MM.1S (cell line): ENCODE results near the gene PAK4.

Experiments used
- DNase-seq: peaks from one replicate; pipeline ENCODE4 v3.0.0-alpha.2; 2015
- H2AFZ ChIP-seq: fragments of 300-600 bp; sonication (generic); 2 replicates; pipeline ENCODE4 v1.6.0; 2016; ENCODE audit warnings: antibody characterized with exemption, low read length
- H3F3A ChIP-seq: fragments of 300-600 bp; sonication (generic); 2 replicates; pipeline ENCODE4 v1.6.1; 2016; ENCODE audit warnings: mild to moderate bottlenecking, antibody characterized with exemption, low read length, moderate library complexity, mixed read lengths; ENCODE audit not compliant: insufficient read depth
- H3K27ac ChIP-seq: fragments of 300-600 bp; sonication (generic); 2 replicates; pipeline ENCODE4 v1.5.1; 2016; ENCODE audit warnings: mild to moderate bottlenecking, low read length
- H3K27me3 ChIP-seq: fragments of 300-600 bp; sonication (generic); replicated peaks from 2 replicates; pipeline ENCODE4 v1.6.0; 2016; ENCODE audit warnings: low read length; ENCODE audit not compliant: insufficient read depth
- H3K36me3 ChIP-seq: fragments of 300-600 bp; sonication (generic); replicated peaks from 2 replicates; pipeline ENCODE4 v1.6.1; 2016; ENCODE audit warnings: mild to moderate bottlenecking, low read length, mixed read lengths; ENCODE audit not compliant: insufficient read depth
- H3K4me1 ChIP-seq: fragments of 300-600 bp; sonication (generic); 2 replicates; pipeline ENCODE4 v1.6.1; 2016; ENCODE audit warnings: low read length, mixed read lengths
- H3K4me2 ChIP-seq: fragments of 300-600 bp; sonication (generic); 2 replicates; pipeline ENCODE4 v1.6.0; 2016; ENCODE audit warnings: low read depth, low read length
- H3K4me3 ChIP-seq: fragments of 300-600 bp; sonication (generic); 2 replicates; pipeline ENCODE4 v1.5.1; 2016; ENCODE audit warnings: low read length, mixed read lengths
- H3K79me2 ChIP-seq: fragments of 300-600 bp; sonication (generic); 2 replicates; pipeline ENCODE4 v1.6.1; 2016; ENCODE audit warnings: mixed run types, low read length, mixed read lengths
- H3K9ac ChIP-seq: fragments of 300-600 bp; sonication (generic); 2 replicates; pipeline ENCODE4 v1.6.1; 2016; ENCODE audit warnings: low read length, mixed read lengths
- H3K9me2 ChIP-seq: fragments of 300-600 bp; sonication (generic); replicated peaks from 2 replicates; pipeline ENCODE4 v1.6.1; 2016; ENCODE audit warnings: mild to moderate bottlenecking, low read length, mixed read lengths; ENCODE audit not compliant: insufficient read depth
- H3K9me3 ChIP-seq: fragments of 300-600 bp; sonication (generic); replicated peaks from 2 replicates; pipeline ENCODE4 v1.6.1; 2016; ENCODE audit warnings: mild to moderate bottlenecking, low read length, mixed read lengths; ENCODE audit not compliant: insufficient read depth
- H4K20me1 ChIP-seq: fragments of 300-600 bp; sonication (generic); 2 replicates; pipeline ENCODE4 v1.6.1; 2016; ENCODE audit warnings: mild to moderate bottlenecking, low read length, moderate library complexity, mixed read lengths; ENCODE audit not compliant: insufficient read depth
- EZH2 ChIP-seq: fragments of 300-600 bp; sonication (generic); optimal IDR thresholded peaks from 2 replicates; pipeline ENCODE3; 2017; ENCODE audit warnings: low read depth, mild to moderate bottlenecking, antibody characterized with exemption, low read length, mixed read lengths
- EZH2phosphoT487 ChIP-seq: fragments of 300-600 bp; sonication (generic); IDR thresholded peaks from 2 replicates; pipeline ENCODE4 v1.6.1; 2018; ENCODE audit warnings: antibody characterized with exemption, low read length
- TF ChIP-seq, protein P1 (sequence below): fragments of 300-600 bp; sonication (generic); IDR thresholded peaks from 2 replicates; pipeline ENCODE4 v1.5.1; 2016; ENCODE audit warnings: antibody characterized with exemption, low read length, mixed read lengths

Gene PAK4

DNA sequence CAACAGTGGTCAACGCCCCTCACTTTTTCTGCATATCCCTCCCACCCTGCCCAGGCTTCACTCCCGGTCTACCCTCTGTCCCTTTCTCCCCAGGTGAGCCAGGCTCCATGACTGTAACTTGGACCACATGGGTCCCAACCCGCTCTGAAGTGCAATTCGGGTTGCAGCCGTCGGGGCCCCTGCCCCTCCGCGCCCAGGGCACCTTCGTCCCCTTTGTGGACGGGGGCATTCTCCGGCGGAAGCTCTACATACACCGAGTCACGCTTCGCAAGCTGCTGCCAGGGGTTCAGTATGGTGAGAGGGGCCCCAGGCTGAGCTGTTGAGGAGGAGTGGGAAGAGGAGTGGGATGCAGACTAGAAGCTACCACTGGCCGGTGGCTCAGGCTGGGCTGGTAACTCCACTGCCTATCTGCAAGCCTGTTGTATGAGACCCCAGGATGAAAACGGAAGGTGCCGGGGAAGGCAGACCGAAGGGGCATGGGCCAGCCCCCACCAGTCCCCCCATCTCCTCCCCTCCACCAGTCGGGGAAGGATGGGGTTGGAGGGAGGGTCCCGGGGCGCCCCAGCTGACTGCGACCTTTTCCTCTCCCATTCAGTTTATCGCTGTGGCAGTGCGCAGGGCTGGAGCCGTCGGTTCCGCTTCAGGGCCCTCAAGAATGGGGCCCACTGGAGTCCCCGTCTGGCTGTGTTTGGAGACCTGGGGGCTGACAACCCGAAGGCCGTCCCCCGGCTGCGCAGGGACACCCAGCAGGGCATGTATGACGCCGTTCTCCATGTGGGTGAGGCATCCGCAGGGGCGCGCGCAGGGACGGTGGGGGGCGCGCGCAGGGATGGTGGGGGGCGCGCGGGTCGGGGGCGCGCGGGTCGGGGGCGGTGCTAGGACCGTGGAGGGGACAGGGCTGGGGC is 27.0 kb upstream of the PAK4 start:
- Histone ChIP-seq H3K27me3 (peaks cover 76% of the 10 kb centered on the region), H3K36me3 (no peaks in the 10 kb centered on the region), H3F3A (no peaks in the 10 kb centered on the region), H3K4me1 (no peaks in the 10 kb centered on the region), H2AFZ (no peak overlapping the region), H3K9me3 (no peaks in the 10 kb centered on the region), H4K20me1 (no peaks in the 10 kb centered on the region), H3K4me3 (no peak overlapping the region), H3K27ac (no peak overlapping the region), H3K4me2 (no peak overlapping the region), H3K9me2 (no peaks in the 10 kb centered on the region), H3K9ac (no peak overlapping the region), H3K79me2 (no peaks in the 10 kb centered on the region)
- no peak for TF ChIP-seq EZH2
- no peak for TF ChIP-seq EZH2phosphoT487
- TF ChIP-seq, protein P1, sequence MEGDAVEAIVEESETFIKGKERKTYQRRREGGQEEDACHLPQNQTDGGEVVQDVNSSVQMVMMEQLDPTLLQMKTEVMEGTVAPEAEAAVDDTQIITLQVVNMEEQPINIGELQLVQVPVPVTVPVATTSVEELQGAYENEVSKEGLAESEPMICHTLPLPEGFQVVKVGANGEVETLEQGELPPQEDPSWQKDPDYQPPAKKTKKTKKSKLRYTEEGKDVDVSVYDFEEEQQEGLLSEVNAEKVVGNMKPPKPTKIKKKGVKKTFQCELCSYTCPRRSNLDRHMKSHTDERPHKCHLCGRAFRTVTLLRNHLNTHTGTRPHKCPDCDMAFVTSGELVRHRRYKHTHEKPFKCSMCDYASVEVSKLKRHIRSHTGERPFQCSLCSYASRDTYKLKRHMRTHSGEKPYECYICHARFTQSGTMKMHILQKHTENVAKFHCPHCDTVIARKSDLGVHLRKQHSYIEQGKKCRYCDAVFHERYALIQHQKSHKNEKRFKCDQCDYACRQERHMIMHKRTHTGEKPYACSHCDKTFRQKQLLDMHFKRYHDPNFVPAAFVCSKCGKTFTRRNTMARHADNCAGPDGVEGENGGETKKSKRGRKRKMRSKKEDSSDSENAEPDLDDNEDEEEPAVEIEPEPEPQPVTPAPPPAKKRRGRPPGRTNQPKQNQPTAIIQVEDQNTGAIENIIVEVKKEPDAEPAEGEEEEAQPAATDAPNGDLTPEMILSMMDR, result no peak
- no peak for DNase-seq

DNA sequence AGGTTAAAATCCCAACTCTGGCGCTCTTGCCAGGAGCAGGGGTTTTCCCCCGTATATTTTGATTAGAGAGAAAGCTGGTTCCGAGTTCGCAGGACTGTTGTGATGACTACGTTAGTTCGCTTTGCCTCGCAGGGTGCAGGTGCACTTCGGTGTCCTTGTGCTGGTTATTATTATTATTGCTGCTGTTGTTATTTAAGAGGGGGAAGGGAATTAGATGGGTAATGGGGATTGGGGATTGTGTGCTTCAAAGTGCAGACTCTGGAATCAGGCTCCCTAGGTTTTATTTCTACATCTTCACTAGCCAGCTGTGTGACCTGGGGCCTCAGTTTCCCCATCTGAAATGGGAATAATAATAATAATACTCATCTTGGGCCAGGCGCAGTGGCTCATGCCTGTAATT is 26.2 kb upstream of the PAK4 start:
- no peak for DNase-seq
- Histone ChIP-seq H3K9me2 (no peaks in the 10 kb centered on the region), H4K20me1 (no peaks in the 10 kb centered on the region), H3K4me3 (no peak overlapping the region), H2AFZ (no peak overlapping the region), H3K9ac (no peak overlapping the region), H3K27ac (no peak overlapping the region), H3K79me2 (no peaks in the 10 kb centered on the region), H3F3A (no peaks in the 10 kb centered on the region), H3K27me3 (peaks cover 72% of the 10 kb centered on the region), H3K4me1 (no peaks in the 10 kb centered on the region), H3K4me2 (no peak overlapping the region), H3K36me3 (no peaks in the 10 kb centered on the region), H3K9me3 (no peaks in the 10 kb centered on the region)
- TF ChIP-seq EZH2phosphoT487 (no peak), EZH2 (no peak)
- TF ChIP-seq, protein P1, result no peak

DNA sequence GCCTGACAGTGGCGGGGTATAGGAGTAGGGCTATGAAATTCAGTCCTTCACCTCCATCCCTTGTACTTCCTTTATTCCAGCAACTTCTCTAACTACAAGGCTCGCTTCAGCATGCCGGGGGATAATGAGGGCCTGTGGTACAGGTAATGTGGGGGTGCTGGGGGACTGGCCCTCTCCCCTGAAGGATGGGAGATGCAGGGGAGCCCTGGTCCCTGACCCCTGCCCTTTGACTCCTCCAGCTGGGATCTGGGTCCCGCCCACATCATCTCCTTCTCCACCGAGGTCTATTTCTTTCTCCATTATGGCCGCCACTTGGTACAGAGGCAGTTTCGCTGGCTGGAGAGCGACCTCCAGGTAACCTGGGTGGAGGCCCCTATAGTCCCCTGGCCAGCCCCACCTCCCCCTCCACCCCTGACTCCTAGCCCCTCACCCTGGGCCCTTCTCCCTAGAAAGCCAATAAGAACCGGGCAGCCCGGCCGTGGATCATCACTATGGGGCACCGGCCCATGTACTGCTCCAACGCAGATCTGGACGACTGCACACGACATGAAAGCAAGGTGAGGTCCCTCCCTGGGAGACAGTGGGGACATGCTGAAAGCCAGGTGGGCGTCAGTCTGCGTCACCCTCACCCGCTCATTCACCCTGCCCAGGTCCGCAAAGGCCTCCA is 25.0 kb upstream of the PAK4 start:
- H2AFZ ChIP-seq, result no peak overlapping the region
- no peaks in the 10 kb centered on the region for H3K9me3 ChIP-seq
- H3K4me3 ChIP-seq, result no peak overlapping the region
- no peak overlapping the region for H3K4me2 ChIP-seq
- H3K79me2 ChIP-seq, result no peaks in the 10 kb centered on the region
- TF ChIP-seq EZH2 (no peak), EZH2phosphoT487 (no peak)
- TF ChIP-seq, protein P1, result no peak
- H3K9ac ChIP-seq, result no peak overlapping the region
- no peaks in the 10 kb centered on the region for H3K4me1 ChIP-seq
- no peak for DNase-seq
- no peak overlapping the region for H3K27ac ChIP-seq
- no peaks in the 10 kb centered on the region for H3K36me3 ChIP-seq
- H4K20me1 ChIP-seq, result no peaks in the 10 kb centered on the region
- no peaks in the 10 kb centered on the region for H3K9me2 ChIP-seq
- no peaks in the 10 kb centered on the region for H3F3A ChIP-seq
- peaks cover 74% of the 10 kb centered on the region for H3K27me3 ChIP-seq
